GM19099 (cell line): ENCODE data around the gene BSN.

Source experiments
- POLR2A ChIP-seq: IDR thresholded peaks from 3 replicates; pipeline ENCODE4 v1.6.1; 2011; ENCODE audit warnings: low read depth; ENCODE audit not compliant: insufficient read length; ENCODE audit errors: extremely low read depth

Gene BSN

GRCh38 chr3:49654176-49654825 is 100.0 kb downstream of the BSN start:
- TF ChIP-seq POLR2A, result no peak

DNA sequence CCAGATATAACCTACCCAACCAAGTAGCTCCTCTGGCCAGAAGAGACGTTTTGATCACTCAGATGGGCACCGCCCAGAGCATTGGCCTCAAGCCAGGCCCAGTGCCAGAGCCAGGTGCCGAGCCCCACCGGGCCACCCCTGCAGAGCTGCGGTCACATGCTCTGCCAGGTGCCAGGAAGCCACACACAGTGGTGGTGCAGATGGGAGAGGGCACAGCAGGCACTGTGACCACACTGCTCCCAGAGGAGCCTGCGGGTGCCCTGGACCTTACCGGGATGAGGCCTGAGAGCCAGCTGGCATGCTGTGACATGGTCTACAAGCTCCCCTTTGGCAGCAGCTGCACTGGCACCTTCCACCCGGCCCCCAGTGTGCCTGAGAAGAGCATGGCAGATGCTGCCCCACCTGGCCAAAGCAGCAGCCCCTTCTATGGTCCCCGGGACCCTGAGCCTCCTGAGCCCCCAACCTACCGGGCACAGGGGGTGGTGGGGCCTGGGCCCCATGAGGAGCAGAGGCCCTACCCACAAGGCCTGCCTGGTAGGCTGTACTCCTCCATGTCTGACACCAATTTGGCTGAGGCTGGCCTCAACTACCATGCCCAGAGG is 100.8 kb downstream of the BSN start:
- no peak for TF ChIP-seq POLR2A

GRCh38 chr3:49655731-49656285 is 101.5 kb downstream of the BSN start:
- TF ChIP-seq POLR2A, result no peak

- no peak for TF ChIP-seq POLR2A
These were observed 102.3 kb downstream of the BSN start for GRCh38 chr3:49656541-49657112.

DNA sequence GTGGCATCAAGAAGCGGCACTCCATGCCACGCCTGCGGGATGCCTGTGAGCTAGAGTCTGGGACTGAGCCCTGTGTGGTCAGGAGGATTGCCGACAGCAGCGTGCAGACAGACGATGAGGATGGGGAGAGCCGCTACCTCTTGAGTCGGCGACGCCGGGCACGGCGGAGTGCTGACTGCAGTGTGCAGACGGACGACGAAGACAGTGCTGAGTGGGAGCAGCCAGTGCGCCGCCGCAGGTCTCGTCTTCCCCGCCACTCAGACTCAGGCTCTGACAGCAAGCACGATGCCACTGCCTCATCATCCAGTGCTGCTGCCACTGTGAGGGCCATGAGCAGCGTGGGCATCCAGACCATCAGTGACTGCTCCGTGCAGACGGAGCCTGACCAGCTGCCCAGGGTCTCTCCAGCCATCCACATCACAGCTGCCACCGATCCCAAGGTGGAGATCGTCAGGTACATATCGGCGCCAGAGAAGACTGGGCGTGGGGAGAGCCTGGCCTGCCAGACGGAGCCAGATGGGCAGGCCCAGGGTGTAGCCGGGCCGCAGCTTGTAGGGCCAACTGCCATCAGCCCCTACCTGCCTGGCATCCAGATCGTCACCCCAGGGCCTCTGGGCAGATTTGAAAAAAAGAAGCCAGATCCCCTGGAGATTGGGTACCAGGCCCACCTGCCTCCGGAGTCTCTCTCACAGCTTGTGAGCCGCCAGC is 103.1 kb downstream of the BSN start:
- no peak for TF ChIP-seq POLR2A

- TF ChIP-seq POLR2A, result no peak
These were observed 104.4 kb downstream of the BSN start for GRCh38 chr3:49658711-49659110.

- no peak for TF ChIP-seq POLR2A
These were observed 105.5 kb downstream of the BSN start for GRCh38 chr3:49659756-49660155.

DNA sequence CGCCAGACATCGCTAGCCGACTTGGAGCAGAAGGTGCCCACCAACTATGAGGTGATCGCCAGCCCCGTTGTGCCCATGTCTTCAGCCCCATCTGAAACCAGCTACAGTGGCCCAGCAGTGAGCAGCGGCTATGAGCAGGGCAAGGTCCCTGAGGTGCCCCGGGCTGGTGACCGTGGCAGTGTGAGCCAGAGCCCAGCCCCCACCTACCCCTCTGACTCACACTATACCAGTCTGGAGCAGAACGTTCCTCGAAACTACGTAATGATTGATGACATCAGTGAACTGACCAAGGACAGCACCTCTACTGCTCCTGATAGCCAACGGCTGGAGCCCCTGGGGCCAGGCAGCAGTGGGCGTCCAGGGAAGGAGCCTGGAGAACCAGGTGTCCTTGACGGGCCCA is 107.0 kb downstream of the BSN start:
- no peak for TF ChIP-seq POLR2A

- no peak for TF ChIP-seq POLR2A
These were observed 107.7 kb downstream of the BSN start for GRCh38 chr3:49662021-49662420.

GRCh38 chr3:49662720-49663413 is 108.6 kb downstream of the BSN start:
- no peak for TF ChIP-seq POLR2A

DNA sequence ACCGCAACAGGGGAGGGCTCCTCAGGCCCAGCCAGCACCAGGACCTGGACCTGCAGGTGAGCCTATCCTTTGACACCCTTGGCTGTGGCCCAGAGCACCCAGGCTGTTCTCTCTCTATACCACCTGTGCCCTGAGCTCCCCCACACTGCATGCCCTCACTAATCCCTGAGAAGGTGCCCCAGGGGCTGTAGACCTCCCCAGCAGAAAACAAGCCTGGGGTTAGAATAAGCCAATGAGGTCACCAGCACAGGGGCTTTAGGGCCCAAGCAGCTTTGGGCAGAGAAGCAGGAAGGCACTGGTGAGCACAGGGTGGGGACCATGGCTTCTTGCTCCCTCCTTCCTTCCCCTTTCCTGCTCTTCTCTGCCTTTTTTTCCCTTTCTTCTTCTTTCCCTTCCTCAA is 109.6 kb downstream of the BSN start:
- TF ChIP-seq POLR2A, result no peak

- TF ChIP-seq POLR2A, result no peak
These were observed 110.0 kb downstream of the BSN start for GRCh38 chr3:49664300-49664699.

DNA sequence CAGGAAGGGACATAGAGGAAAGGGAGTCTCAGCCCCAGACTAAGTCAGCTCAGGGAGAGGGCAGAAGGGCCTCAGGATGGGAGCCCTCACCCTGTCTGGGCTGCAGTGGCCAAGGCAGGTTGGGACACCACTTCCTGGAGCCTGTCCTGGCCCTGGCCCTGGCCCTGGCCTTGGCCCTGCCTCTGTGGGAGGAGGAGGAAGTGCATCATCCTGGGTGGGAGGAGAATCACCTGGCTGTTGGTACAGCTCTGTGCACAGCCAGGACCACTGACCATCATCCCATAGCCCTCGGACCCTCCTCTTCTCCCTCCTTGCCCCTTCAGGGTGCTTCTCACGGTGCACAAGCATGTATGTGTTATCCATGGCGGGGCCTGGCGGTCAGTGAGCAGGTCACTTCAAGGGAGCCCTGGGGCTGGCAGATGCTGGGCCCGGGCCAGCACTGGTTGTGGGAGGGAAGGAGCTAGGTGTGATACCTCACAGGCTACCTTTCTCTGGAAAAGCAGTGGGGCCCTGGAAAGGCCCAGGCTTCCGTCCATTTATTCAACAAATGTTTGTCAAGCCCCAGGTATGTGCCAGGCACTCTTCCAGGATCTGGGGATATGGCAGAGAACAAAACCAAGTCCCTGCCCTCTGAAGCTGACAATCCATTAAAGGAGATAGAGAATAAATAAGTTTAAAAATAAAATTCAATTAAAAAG is 111.7 kb downstream of the BSN start:
- no peak for TF ChIP-seq POLR2A

GRCh38 chr3:49666592-49666991 is 112.3 kb downstream of the BSN start:
- no peak for TF ChIP-seq POLR2A
